ENCODE results near the gene DDX24.

DDX24 gene

GRCh38 chr14:94021001-94021400, 60.0 kb downstream of the DDX24 start:
- TF ChIP-seq MAX (IDR thresholded peaks at IDR 0.05; ENCODE audit: low read depth, low read length), result no peak
- TF ChIP-seq MYC (IDR thresholded peaks at IDR 0.05; ENCODE audit: low read depth, low read length), result no peak
- no peak for TF ChIP-seq CTCF (IDR thresholded peaks at IDR 0.05; ENCODE audit: low read depth, low read length)
- TF ChIP-seq POLR2A (IDR thresholded peaks at IDR 0.05; ENCODE audit: extremely low read depth, insufficient read length), result no peak
- H3K4me3 ChIP-seq (ENCODE audit: low read depth, low read length), result no peak overlapping the region
- DNase-seq (ENCODE audit: low read depth), result no peak

GRCh38 chr14:94020267-94020666, 60.7 kb downstream of the DDX24 start:
- no peak overlapping the region for H3K4me3 ChIP-seq (ENCODE audit: low read depth, low read length)
- TF ChIP-seq POLR2A (IDR thresholded peaks at IDR 0.05; ENCODE audit: extremely low read depth, insufficient read length) (no peak), MAX (IDR thresholded peaks at IDR 0.05; ENCODE audit: low read depth, low read length) (no peak), MYC (IDR thresholded peaks at IDR 0.05; ENCODE audit: low read depth, low read length) (no peak), CTCF (IDR thresholded peaks at IDR 0.05; ENCODE audit: low read depth, low read length) (no peak)
- DNase-seq (ENCODE audit: low read depth), result no peak

GRCh38 chr14:94019329-94019728, 61.7 kb downstream of the DDX24 start:
- no peak for DNase-seq (ENCODE audit: low read depth)
- H3K4me3 ChIP-seq (ENCODE audit: low read depth, low read length), result no peak overlapping the region
- TF ChIP-seq CTCF (IDR thresholded peaks at IDR 0.05; ENCODE audit: low read depth, low read length) (no peak), MAX (IDR thresholded peaks at IDR 0.05; ENCODE audit: low read depth, low read length) (no peak), MYC (IDR thresholded peaks at IDR 0.05; ENCODE audit: low read depth, low read length) (no peak), POLR2A (IDR thresholded peaks at IDR 0.05; ENCODE audit: extremely low read depth, insufficient read length) (no peak)

- no peak overlapping the region for H3K4me3 ChIP-seq (ENCODE audit: low read depth, low read length)
- no peak for DNase-seq (ENCODE audit: low read depth)
- TF ChIP-seq MAX (IDR thresholded peaks at IDR 0.05; ENCODE audit: low read depth, low read length) (no peak), CTCF (IDR thresholded peaks at IDR 0.05; ENCODE audit: low read depth, low read length) (no peak), POLR2A (IDR thresholded peaks at IDR 0.05; ENCODE audit: extremely low read depth, insufficient read length) (no peak), MYC (IDR thresholded peaks at IDR 0.05; ENCODE audit: low read depth, low read length) (no peak)
These were observed 62.7 kb downstream of the DDX24 start for GRCh38 chr14:94018308-94018707.

GRCh38 chr14:94016446-94016976, 64.5 kb downstream of the DDX24 start:
- no peak overlapping the region for H3K4me3 ChIP-seq (ENCODE audit: low read depth, low read length)
- no peak for TF ChIP-seq MYC (IDR thresholded peaks at IDR 0.05; ENCODE audit: low read depth, low read length)
- TF ChIP-seq POLR2A (IDR thresholded peaks at IDR 0.05; ENCODE audit: extremely low read depth, insufficient read length), result no peak
- TF ChIP-seq CTCF (IDR thresholded peaks at IDR 0.05; ENCODE audit: low read depth, low read length), result no peak
- DNase-seq (ENCODE audit: low read depth), result no peak

GRCh38 chr14:94015223-94015622, 65.8 kb downstream of the DDX24 start:
- TF ChIP-seq CTCF (IDR thresholded peaks at IDR 0.05; ENCODE audit: low read depth, low read length) (no peak), MAX (IDR thresholded peaks at IDR 0.05; ENCODE audit: low read depth, low read length) (no peak), POLR2A (IDR thresholded peaks at IDR 0.05; ENCODE audit: extremely low read depth, insufficient read length) (no peak), MYC (IDR thresholded peaks at IDR 0.05; ENCODE audit: low read depth, low read length) (no peak)

More at GRCh38 chr14:94015223-94015622, 65.8 kb downstream of the DDX24 start:
- no peak overlapping the region for H3K4me3 ChIP-seq (ENCODE audit: low read depth, low read length)
- DNase-seq (ENCODE audit: low read depth), result no peak
